HG02840 (cell line): ENCODE results near the gene BMPER.

ENCODE experiments used
- ATAC-seq: cut with Tn5 transposase; IDR thresholded peaks from one replicate; pipeline ENCODE4 v1.9.1; 2021; ENCODE audit warnings: mild to moderate bottlenecking, moderate library complexity, moderate number of reproducible peaks; ENCODE audit not compliant: unreplicated experiment, low FRiP score

Gene BMPER

GRCh38 chr7:34015651-34016050 is 110.3 kb downstream of the BMPER start:
- ATAC-seq = no peak

GRCh38 chr7:34016876-34017275 is 111.5 kb downstream of the BMPER start:
- no peak for ATAC-seq

- no peak for ATAC-seq
These were observed 114.0 kb downstream of the BMPER start for GRCh38 chr7:34019301-34019790.

- ATAC-seq = no peak
These were observed 117.3 kb downstream of the BMPER start for GRCh38 chr7:34022626-34023025.

- no peak for ATAC-seq
These were observed 120.3 kb downstream of the BMPER start for GRCh38 chr7:34025600-34025999.

GRCh38 chr7:34026481-34027190 is 121.3 kb downstream of the BMPER start:
- no peak for ATAC-seq

GRCh38 chr7:34031156-34031555 is 125.8 kb downstream of the BMPER start:
- ATAC-seq = no peak

- no peak for ATAC-seq
These were observed 129.4 kb downstream of the BMPER start for GRCh38 chr7:34034728-34035127.

GRCh38 chr7:34036051-34036920 is 130.9 kb downstream of the BMPER start:
- ATAC-seq = no peak

GRCh38 chr7:34036972-34037792 is 131.8 kb downstream of the BMPER start:
- ATAC-seq = no peak

GRCh38 chr7:34038816-34039470 is 133.6 kb downstream of the BMPER start:
- ATAC-seq = no peak

- no peak for ATAC-seq
These were observed 136.4 kb downstream of the BMPER start for GRCh38 chr7:34041707-34042106.

GRCh38 chr7:34042406-34042805 is 137.1 kb downstream of the BMPER start:
- no peak for ATAC-seq

GRCh38 chr7:34043461-34044305 is 138.3 kb downstream of the BMPER start:
- ATAC-seq = no peak

- no peak for ATAC-seq
These were observed 138.9 kb downstream of the BMPER start for GRCh38 chr7:34044306-34044643.

- ATAC-seq = no peak
These were observed 139.5 kb downstream of the BMPER start for GRCh38 chr7:34044734-34045353.

GRCh38 chr7:34048445-34048844 is 143.1 kb downstream of the BMPER start:
- no peak for ATAC-seq

- no peak for ATAC-seq
These were observed 148.7 kb downstream of the BMPER start for GRCh38 chr7:34054075-34054474.

- ATAC-seq = no peak
These were observed 151.8 kb downstream of the BMPER start for GRCh38 chr7:34057136-34057535.
